ENCODE data around the gene G6PD. TPM values are rescaled to one million over a fixed set of nuclear protein-coding genes. Genes with fewer than 3 reads are reported as not detected.

The G6PD gene
- total RNA-seq, 4 donors from 2014 or later, result 7.4 to 24.4 (median 19.3) TPM

- in situ Hi-C loops (cut with MboI; ENCODE audit: low pct_ligation_motif_present in 1 of 4, low pct_unique_long_range_greater_than_20kb in 1 of 4, low sequenced_read_pairs in 3 of 4) (no loop called here), intact Hi-C loops (cut with DNase I; ENCODE audit: low total_unique reads) (no loop called here)
Measured at GRCh38 chrX:154511761-154512160, 34.9 kb downstream of the G6PD start.

DNA sequence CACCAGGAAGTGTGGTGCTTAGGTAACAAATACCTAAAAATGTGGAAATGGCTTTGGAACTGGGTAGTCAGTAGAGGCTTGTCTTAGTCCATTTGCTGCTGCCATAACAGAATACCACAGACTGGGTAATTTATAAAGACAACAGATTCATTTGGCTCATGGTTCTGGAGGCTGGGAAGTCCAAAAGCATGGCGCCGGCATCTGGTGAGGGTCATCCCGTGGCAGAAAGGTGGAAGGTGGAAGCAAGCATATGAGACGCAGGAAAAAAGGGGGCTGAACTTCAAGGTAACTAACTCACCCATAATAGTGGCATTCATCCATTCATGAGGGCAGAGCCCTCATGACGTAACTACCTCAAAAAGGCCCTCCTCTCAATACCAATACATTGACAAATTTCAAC, 37.2 kb downstream of the G6PD start:
- no peak for TF ChIP-seq POLR2A (IDR thresholded peaks at IDR 0.05)
- no peak for TF ChIP-seq EP300 (IDR thresholded peaks at IDR 0.05; ENCODE audit: low read depth)
- TF ChIP-seq POLR2AphosphoS5 (IDR thresholded peaks at IDR 0.05), result no peak
- TF ChIP-seq, protein P1, sequence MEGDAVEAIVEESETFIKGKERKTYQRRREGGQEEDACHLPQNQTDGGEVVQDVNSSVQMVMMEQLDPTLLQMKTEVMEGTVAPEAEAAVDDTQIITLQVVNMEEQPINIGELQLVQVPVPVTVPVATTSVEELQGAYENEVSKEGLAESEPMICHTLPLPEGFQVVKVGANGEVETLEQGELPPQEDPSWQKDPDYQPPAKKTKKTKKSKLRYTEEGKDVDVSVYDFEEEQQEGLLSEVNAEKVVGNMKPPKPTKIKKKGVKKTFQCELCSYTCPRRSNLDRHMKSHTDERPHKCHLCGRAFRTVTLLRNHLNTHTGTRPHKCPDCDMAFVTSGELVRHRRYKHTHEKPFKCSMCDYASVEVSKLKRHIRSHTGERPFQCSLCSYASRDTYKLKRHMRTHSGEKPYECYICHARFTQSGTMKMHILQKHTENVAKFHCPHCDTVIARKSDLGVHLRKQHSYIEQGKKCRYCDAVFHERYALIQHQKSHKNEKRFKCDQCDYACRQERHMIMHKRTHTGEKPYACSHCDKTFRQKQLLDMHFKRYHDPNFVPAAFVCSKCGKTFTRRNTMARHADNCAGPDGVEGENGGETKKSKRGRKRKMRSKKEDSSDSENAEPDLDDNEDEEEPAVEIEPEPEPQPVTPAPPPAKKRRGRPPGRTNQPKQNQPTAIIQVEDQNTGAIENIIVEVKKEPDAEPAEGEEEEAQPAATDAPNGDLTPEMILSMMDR (IDR thresholded peaks at IDR 0.05), result no peak
- DNase-seq, result no peak
- intact Hi-C loops (cut with DNase I; ENCODE audit: low total_unique reads) (no loop called here), in situ Hi-C loops (cut with MboI; ENCODE audit: low pct_ligation_motif_present in 1 of 4, low pct_unique_long_range_greater_than_20kb in 1 of 4, low sequenced_read_pairs in 3 of 4) (no loop called here)
- Histone ChIP-seq H3K27ac (no peak overlapping the region), H3K36me3 (no peaks in the 10 kb centered on the region), H3K27me3 (no peaks in the 10 kb centered on the region), H3K4me3 (no peak overlapping the region), H3K9me3 (no peaks in the 10 kb centered on the region), H3K4me1 (no peaks in the 10 kb centered on the region)
- WGBS, 2 donors (ENCODE audit: low coverage in 1 of 2), result 86 to 93% methylated on average over 3 to 5 of the region's 5 CpGs

More at GRCh38 chrX:154511761-154512160, 34.9 kb downstream of the G6PD start:
- TF ChIP-seq EP300 (IDR thresholded peaks at IDR 0.05; ENCODE audit: low read depth), result no peak
- TF ChIP-seq POLR2AphosphoS5 (IDR thresholded peaks at IDR 0.05), result no peak
- no peak for TF ChIP-seq POLR2A (IDR thresholded peaks at IDR 0.05)
- TF ChIP-seq, protein P1 (IDR thresholded peaks at IDR 0.05), result no peak
- Histone ChIP-seq H3K4me3 (no peak overlapping the region), H3K27ac (no peak overlapping the region), H3K27me3 (no peaks in the 10 kb centered on the region), H3K9me3 (no peaks in the 10 kb centered on the region), H3K4me1 (peaks cover 0 to 8% (median 2%) of the 10 kb centered on the region in 4 donors), H3K36me3 (no peaks in the 10 kb centered on the region)
- 82% methylated on average over 12 of the region's 12 CpGs; no CpG with 5 or more reads in 1 of the 2 donors for WGBS, 2 donors (ENCODE audit: low coverage in 1 of 2)
- no peak for DNase-seq

- no peak for DNase-seq
- intact Hi-C loops (cut with DNase I; ENCODE audit: low total_unique reads) (no loop called here), in situ Hi-C loops (cut with MboI; ENCODE audit: low pct_ligation_motif_present in 1 of 4, low pct_unique_long_range_greater_than_20kb in 1 of 4, low sequenced_read_pairs in 3 of 4) (no loop called here)
- H3K9me3 ChIP-seq, result no peaks in the 10 kb centered on the region
- H3K27ac ChIP-seq, result no peak overlapping the region
- H3K4me1 ChIP-seq, result no peaks in the 10 kb centered on the region
- 89% methylated on average over 12 of the region's 13 CpGs; no CpG with 5 or more reads in 1 of the 2 donors for WGBS, 2 donors (ENCODE audit: low coverage in 1 of 2)
- H3K4me3 ChIP-seq, result no peak overlapping the region
- no peak for TF ChIP-seq POLR2AphosphoS5 (IDR thresholded peaks at IDR 0.05)
- no peak for TF ChIP-seq POLR2A (IDR thresholded peaks at IDR 0.05)
- no peak for TF ChIP-seq EP300 (IDR thresholded peaks at IDR 0.05; ENCODE audit: low read depth)
- TF ChIP-seq, protein P1 (IDR thresholded peaks at IDR 0.05), result no peak
- H3K27me3 ChIP-seq, result no peaks in the 10 kb centered on the region
- no peaks in the 10 kb centered on the region for H3K36me3 ChIP-seq
Measured at GRCh38 chrX:154508384-154508745, 38.3 kb downstream of the G6PD start.

- in situ Hi-C loops (cut with MboI; ENCODE audit: low pct_ligation_motif_present in 1 of 4, low pct_unique_long_range_greater_than_20kb in 1 of 4, low sequenced_read_pairs in 3 of 4), result no loop called here
- no peak for TF ChIP-seq POLR2A (IDR thresholded peaks at IDR 0.05)
- TF ChIP-seq, protein P1 (IDR thresholded peaks at IDR 0.05), result no peak
- TF ChIP-seq POLR2AphosphoS5 (IDR thresholded peaks at IDR 0.05), result no peak
- no peak for TF ChIP-seq EP300 (IDR thresholded peaks at IDR 0.05; ENCODE audit: low read depth)
- no peak for DNase-seq
- intact Hi-C loops (cut with DNase I; ENCODE audit: low total_unique reads), result no loop called here
- WGBS, 2 donors (ENCODE audit: low coverage in 1 of 2), result 87% methylated on average over 24 of the region's 24 CpGs; no CpG with 5 or more reads in 1 of the 2 donors
- Histone ChIP-seq H3K9me3 (no peaks in the 10 kb centered on the region), H3K27me3 (no peaks in the 10 kb centered on the region), H3K27ac (no peak overlapping the region), H3K36me3 (no peaks in the 10 kb centered on the region), H3K4me3 (no peak overlapping the region), H3K4me1 (no peaks in the 10 kb centered on the region)
Measured at GRCh38 chrX:154507673-154508383, 38.8 kb downstream of the G6PD start.
